Motor neuron (in vitro differentiated cells): Measurements from ENCODE around the gene RAB7A. TPM values are rescaled to one million over a fixed set of nuclear protein-coding genes. Genes with fewer than 3 reads are reported as not detected.

Source experiments
- ATAC-seq, 8 experiments: fragments of 200-7000 bp; cut with Tn5 transposase; replicated peaks in 6 of 8; 2 replicates each; pipeline ENCODE4 v1.8.0; 2021; ENCODE audit warnings: mild to moderate bottlenecking in 8 of 8, moderate library complexity in 8 of 8
- H3K27ac ChIP-seq, 2 donors: fragments of 250-450 bp; sonication (Bioruptor Pico); 2 replicates each; pipeline ENCODE4 v1.9.0; 2021; ENCODE audit warnings: antibody characterized with exemption in 2 of 2, mild to moderate bottlenecking in 2 of 2, moderate library complexity in 1 of 2
- H3K4me1 ChIP-seq, 2 donors: fragments of 250-450 bp; sonication (Bioruptor Pico); replicated peaks in 1 of 2; 2 replicates each; pipeline ENCODE4 v1.6.1; 2021; ENCODE audit warnings: antibody characterized with exemption in 2 of 2, mild to moderate bottlenecking in 2 of 2, moderate library complexity in 1 of 2
- H3K4me3 ChIP-seq, 5 donors: fragments of 250-450 bp; sonication (Bioruptor Pico); 2 replicates each; pipeline ENCODE4 v1.9.0; 2021; ENCODE audit warnings: antibody characterized with exemption in 5 of 5, mild to moderate bottlenecking in 5 of 5, moderate library complexity in 4 of 5
- WGBS, 10 experiments: fragments of 450-650 bp; shearing (Covaris generic); methylation state at CpG; one replicate each; pipeline ENCODE4 v1.0.0; 2022; 5-methylcytosine and 5-hydroxymethylcytosine counted together
- in situ Hi-C, 9 experiments: fragments of 400-800 bp; cut with MboI; loops; one replicate each; pipeline ENCODE4 v1.15.0; 2021; ENCODE audit warnings: low sequenced_read_pairs in 9 of 9, low pct_unique_long_range_greater_than_20kb in 2 of 9; ENCODE audit not compliant: unreplicated experiment in 9 of 9
- total RNA-seq, 8 experiments: library from RNA; unstranded; fragments of 300-600 nt; gene quantifications; 2 replicates each; pipeline versions ENCODE4 v1.2.3 to v1.2.4, GENCODE V29; 2022

Gene RAB7A
- total RNA-seq, 8 experiments from 2014 or later: 33.4 to 133 (median 65.4) TPM

DNA sequence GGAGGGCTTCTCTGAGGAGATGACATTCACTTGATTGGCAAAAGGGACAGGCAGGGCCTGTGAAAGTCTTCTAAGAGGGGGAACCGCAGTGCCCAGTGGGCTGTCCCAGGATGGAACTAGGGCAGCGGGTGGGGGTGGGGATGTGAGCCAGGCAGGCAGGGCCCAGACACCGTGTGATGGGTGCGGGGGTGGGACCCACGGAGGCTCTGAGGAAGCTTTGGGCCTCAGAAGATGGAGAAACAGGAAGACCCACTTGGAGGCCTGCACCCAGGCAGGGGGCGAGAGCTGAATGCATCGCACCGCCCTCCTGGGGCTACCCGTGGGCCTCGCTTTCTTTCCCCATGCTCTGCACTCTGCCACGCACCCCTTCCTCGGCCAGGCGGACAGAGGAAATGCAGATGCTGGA lies 120.5 kb downstream of the RAB7A start:
- H3K4me3 ChIP-seq: no peak overlapping the region
- peaks cover 12 to 13% of the 10 kb centered on the region in 2 donors for H3K4me1 ChIP-seq
- in situ Hi-C loops: no loop called here
- ATAC-seq: no peak
- 70 to 100% (median 80%) methylated on average over 1 to 7 of the region's 13 CpGs; no CpG with 5 or more reads in 5 of the 10 experiments for WGBS, 10 experiments
- no peak overlapping the region for H3K27ac ChIP-seq

GRCh38 chr3:128847666-128848370 lies 121.8 kb downstream of the RAB7A start:
- in situ Hi-C loops: no loop called here
- Histone ChIP-seq H3K27ac (no peak overlapping the region), H3K4me1 (peaks cover 12 to 13% of the 10 kb centered on the region in 2 donors), H3K4me3 (no peak overlapping the region)
- WGBS, 10 experiments: 55 to 89% (median 59%) methylated on average over 2 to 12 of the region's 15 CpGs; no CpG with 5 or more reads in 5 of the 10 experiments
- no peak for ATAC-seq

- 86 to 100% (median 100%) methylated on average over 1 to 6 of the region's 13 CpGs; no CpG with 5 or more reads in 3 of the 10 experiments for WGBS, 10 experiments
- Histone ChIP-seq H3K27ac (no peak overlapping the region), H3K4me1 (peaks cover 12 to 13% of the 10 kb centered on the region in 2 donors), H3K4me3 (no peak overlapping the region)
- in situ Hi-C loops: no loop called here
- ATAC-seq: no peak
Observed at GRCh38 chr3:128848936-128849335, 123.0 kb downstream of the RAB7A start.

DNA sequence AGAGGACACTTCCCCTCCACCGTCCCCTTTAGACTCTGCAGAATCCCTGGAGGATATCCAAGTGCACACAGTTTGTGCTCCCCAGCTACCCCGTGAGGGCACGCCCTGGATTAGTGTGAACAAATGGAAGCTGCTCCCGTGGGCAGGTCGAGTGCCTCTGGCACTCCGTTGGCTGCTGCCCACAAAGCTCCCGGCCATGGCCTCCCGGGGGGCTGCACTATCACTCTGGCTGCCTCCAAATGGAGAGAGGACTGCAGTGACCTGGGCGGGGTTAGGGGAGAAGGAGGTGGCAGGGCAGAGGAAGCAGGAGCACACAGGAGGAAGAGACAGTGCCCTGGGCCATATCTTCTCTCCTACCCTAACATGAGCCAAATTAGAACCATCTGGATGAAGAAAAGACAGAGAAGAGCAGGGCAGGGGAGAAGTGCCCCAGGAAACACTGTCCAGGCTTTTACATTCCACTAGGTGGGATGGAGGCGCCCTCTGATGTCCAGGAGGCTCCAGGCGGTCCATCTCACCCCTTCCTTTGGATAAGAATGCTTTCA lies 124.0 kb downstream of the RAB7A start:
- Histone ChIP-seq H3K4me1 (peaks cover 10 to 11% of the 10 kb centered on the region in 2 donors), H3K27ac (no peak overlapping the region), H3K4me3 (no peak overlapping the region)
- ATAC-seq: peak in 2 of 8 experiments; percentile 11 to 55
- 8 to 92% (median 38%) methylated on average over 2 to 5 of the region's 11 CpGs; no CpG with 5 or more reads in 6 of the 10 experiments for WGBS, 10 experiments
- in situ Hi-C loops: no loop called here

- WGBS, 10 experiments: 60 to 100% (median 96%) methylated on average over 1 to 6 of the region's 9 CpGs; no CpG with 5 or more reads in 3 of the 10 experiments
- Histone ChIP-seq H3K4me3 (no peak overlapping the region), H3K27ac (no peak overlapping the region), H3K4me1 (peaks cover 5 to 6% of the 10 kb centered on the region in 2 donors)
- in situ Hi-C loops: no loop called here
- no peak for ATAC-seq
Observed at GRCh38 chr3:128850544-128850943, 124.6 kb downstream of the RAB7A start.

GRCh38 chr3:128851601-128852000 lies 125.6 kb downstream of the RAB7A start:
- in situ Hi-C loops: no loop called here
- Histone ChIP-seq H3K4me1 (no peaks in the 10 kb centered on the region), H3K4me3 (no peak overlapping the region), H3K27ac (no peak overlapping the region)
- no CpG with 5 or more reads among the region's 4 CpGs for WGBS, 10 experiments
- ATAC-seq: no peak

- in situ Hi-C loops: no loop called here
- no peak overlapping the region for H3K4me3 ChIP-seq
- H3K27ac ChIP-seq: no peak overlapping the region
- WGBS, 10 experiments: 88 to 100% (median 90%) methylated on average over 2 to 3 of the region's 5 CpGs; no CpG with 5 or more reads in 7 of the 10 experiments
- ATAC-seq: no peak
- H3K4me1 ChIP-seq: no peaks in the 10 kb centered on the region
Observed at GRCh38 chr3:128853826-128854225, 127.8 kb downstream of the RAB7A start.

DNA sequence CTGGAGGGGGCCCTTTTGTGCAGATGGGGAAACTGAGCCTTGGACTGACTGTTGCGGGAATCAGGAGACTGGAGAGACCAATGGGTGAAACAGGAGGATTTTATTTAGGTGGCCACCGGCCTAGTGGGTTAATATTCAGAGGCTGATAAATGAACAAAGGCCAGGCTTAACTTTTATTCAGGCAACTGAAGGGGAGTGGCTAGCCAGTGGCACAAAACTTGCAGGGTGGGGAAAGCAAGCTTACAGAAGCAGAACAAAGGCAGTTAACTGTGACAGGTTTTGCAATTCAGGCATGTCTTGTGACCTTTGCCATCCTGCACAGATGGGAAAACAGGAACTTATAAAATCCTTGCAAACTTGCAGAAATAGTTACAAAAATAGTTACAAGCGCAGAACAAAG lies 128.5 kb downstream of the RAB7A start:
- H3K27ac ChIP-seq: no peak overlapping the region
- ATAC-seq: no peak
- 0 to 100% (median 77%) methylated on average over 1 to 3 of the region's 3 CpGs for WGBS, 10 experiments
- in situ Hi-C loops: no loop called here
- H3K4me3 ChIP-seq: no peak overlapping the region
- no peaks in the 10 kb centered on the region for H3K4me1 ChIP-seq

GRCh38 chr3:128855569-128855968 lies 129.6 kb downstream of the RAB7A start:
- in situ Hi-C loops: no loop called here
- no peaks in the 10 kb centered on the region for H3K4me1 ChIP-seq
- WGBS, 10 experiments: 0 to 80% (median 45%) methylated on average over 1 to 4 of the region's 4 CpGs; no CpG with 5 or more reads in 2 of the 10 experiments
- ATAC-seq: no peak
- H3K4me3 ChIP-seq: no peak overlapping the region
- H3K27ac ChIP-seq: no peak overlapping the region

GRCh38 chr3:128858167-128858566 lies 132.2 kb downstream of the RAB7A start:
- in situ Hi-C loops: no loop called here
- Histone ChIP-seq H3K4me1 (peaks cover 0 to 2% of the 10 kb centered on the region in 2 donors), H3K4me3 (no peak overlapping the region)

GRCh38 chr3:128859630-128860029 lies 133.6 kb downstream of the RAB7A start:
- Histone ChIP-seq H3K4me3 (no peak overlapping the region), H3K27ac (no peak overlapping the region), H3K4me1 (peaks cover 8 to 11% of the 10 kb centered on the region in 2 donors)
- in situ Hi-C loops: no loop called here
- ATAC-seq: no peak
- 58 to 89% (median 81%) methylated on average over 3 to 6 of the region's 6 CpGs; no CpG with 5 or more reads in 3 of the 10 experiments for WGBS, 10 experiments

More at GRCh38 chr3:128858167-128858566, 132.2 kb downstream of the RAB7A start:
- WGBS, 10 experiments: 70 to 100% (median 86%) methylated on average over 1 to 2 of the region's 3 CpGs; no CpG with 5 or more reads in 5 of the 10 experiments
- ATAC-seq: peak in 2 of 8 experiments; percentile 79 to 80
- H3K27ac ChIP-seq: no peak overlapping the region

GRCh38 chr3:128861491-128861890 lies 135.5 kb downstream of the RAB7A start:
- Histone ChIP-seq H3K27ac (no peak overlapping the region), H3K4me3 (no peak overlapping the region), H3K4me1 (peaks cover 18 to 23% of the 10 kb centered on the region in 2 donors)
- in situ Hi-C loops: no loop called here
- no peak for ATAC-seq
- WGBS, 10 experiments: 50 to 100% (median 52%) methylated on average over 1 to 3 of the region's 6 CpGs; no CpG with 5 or more reads in 7 of the 10 experiments

DNA sequence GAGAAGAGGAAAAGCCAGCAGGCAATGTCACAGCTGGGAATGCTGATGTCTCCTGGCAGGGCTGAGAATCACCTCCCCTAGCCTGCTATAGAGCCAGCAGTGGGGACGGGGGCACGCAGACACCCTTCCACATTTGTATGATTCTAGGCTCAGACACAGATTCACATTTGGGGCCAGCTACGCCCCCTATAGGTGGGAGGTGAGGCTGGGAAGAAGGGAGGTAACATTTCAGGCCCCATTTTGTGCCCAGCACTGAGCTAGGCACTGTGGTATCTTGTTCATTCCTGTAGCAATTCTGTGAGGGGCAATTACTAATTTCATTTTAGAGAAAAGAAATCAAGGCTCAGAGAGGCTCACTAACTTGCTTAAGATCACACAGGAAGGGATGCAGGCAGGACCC lies 137.6 kb downstream of the RAB7A start:
- H3K4me1 ChIP-seq: peaks cover 18 to 23% of the 10 kb centered on the region in 2 donors
- H3K27ac ChIP-seq: no peak overlapping the region
- H3K4me3 ChIP-seq: no peak overlapping the region
- WGBS, 10 experiments: 20 to 80% (median 40%) methylated on average over 1 of the region's 3 CpGs; no CpG with 5 or more reads in 7 of the 10 experiments
- in situ Hi-C loops: no loop called here
- no peak for ATAC-seq
